HepG2 (cell line): ENCODE results near the gene PBOV1. TPM values are rescaled to one million over a fixed set of nuclear protein-coding genes. Genes with fewer than 3 reads are reported as not detected.

ENCODE experiments used
- ATAC-seq: fragments of 200-7000 bp; cut with Tn5 transposase; 3 replicates; pipeline ENCODE4 v1.9.1; 2020; ENCODE audit warnings: mild to moderate bottlenecking, moderate library complexity
- BruUV-seq: library from RNA; stranded (reverse); fragments of 400-500 nt; replicated peaks from 2 replicates; lab custom pipeline; 2021; lab: Mats Ljungman, UMichigan
- CTCF ChIA-PET: fragments of 300-600 bp; formaldehyde crosslinking; extraction: SDS; loops from one replicate; lab custom pipeline; 2021; ENCODE audit warnings: low total read pairs, inconsistent platforms, low intra/inter-chr PET ratio; lab: Yijun Ruan, JAX
- POLR2A ChIA-PET: fragments of 350-600 bp; sonication (Branson Sonifier 250); formaldehyde crosslinking; loops from one replicate; lab custom pipeline; 2020; ENCODE audit warnings: antibody characterized with exemption, inconsistent platforms; lab: Yijun Ruan, JAX
- DNase-seq: peaks from one replicate; pipeline ENCODE4 v3.0.0-alpha.2; 2015; ENCODE audit warnings: low spot score
- FAIRE-seq: peaks from 3 replicates; lab custom pipeline; 2011; peaks lifted over from hg19 to GRCh38; lab: Jason Lieb, UNC
- H2AFZ ChIP-seq: one replicate; pipeline ENCODE4 v1.6.1; 2011; ENCODE audit warnings: low read length, inconsistent platforms
- H3K27ac ChIP-seq: fragments of 300-600 bp; 3 replicates; pipeline ENCODE4 v1.8.0; 2011; ENCODE audit warnings: mixed run types, mild to moderate bottlenecking, mixed read lengths, low read length, inconsistent platforms; ENCODE audit not compliant: insufficient read depth; ENCODE audit errors: extremely low read length
- H3K27me3 ChIP-seq, 2 experiments: fragments of 200-600 bp in 1 of 2; 2 replicates in 1 of 2; 3 replicates in 1 of 2; pipeline versions ENCODE4 v1.6.0 to v1.8.0; 2011; ENCODE audit warnings: low read length in 2 of 2, mild to moderate bottlenecking in 2 of 2, moderate library complexity in 2 of 2, inconsistent platforms in 1 of 2; ENCODE audit not compliant: insufficient read depth in 2 of 2, control insufficient read depth in 1 of 2
- H3K36me3 ChIP-seq, 2 experiments: fragments of 200-600 bp in 1 of 2; replicated peaks in 1 of 2; 2 replicates in 1 of 2; 3 replicates in 1 of 2; pipeline versions ENCODE4 v1.5.1 to v1.8.0; 2011; ENCODE audit warnings: low read length in 2 of 2, inconsistent platforms in 1 of 2; ENCODE audit not compliant: insufficient read depth in 2 of 2, control insufficient read depth in 1 of 2
- H3K4me1 ChIP-seq: 2 replicates; pipeline ENCODE4 v1.5.1; 2012; ENCODE audit warnings: low read length, inconsistent platforms; ENCODE audit not compliant: insufficient read depth
- H3K4me2 ChIP-seq: 2 replicates; pipeline ENCODE4 v1.6.0; 2011; ENCODE audit warnings: low read depth, low read length, inconsistent platforms
- H3K4me3 ChIP-seq, 3 experiments: fragments of 200-600 bp in 1 of 3; sonication (generic), shearing (Covaris generic) in 1 of 3; replicated peaks in 1 of 3; 2 replicates each; pipeline ENCODE4 v1.5.1; 2011 to 2016; ENCODE audit warnings: low read length in 3 of 3, inconsistent platforms in 2 of 3, low read depth in 2 of 3, mild to moderate bottlenecking in 2 of 3, control low read depth in 1 of 3, mixed read lengths in 1 of 3; ENCODE audit not compliant: insufficient read depth in 1 of 3
- H3K79me2 ChIP-seq: one replicate; pipeline ENCODE4 v1.6.1; 2011; ENCODE audit warnings: low read length, inconsistent platforms; ENCODE audit not compliant: insufficient read depth
- H3K9ac ChIP-seq: 2 replicates; pipeline ENCODE4 v1.6.0; 2011; ENCODE audit warnings: mild to moderate bottlenecking, low read depth, low read length, inconsistent platforms; ENCODE audit not compliant: insufficient read depth
- H3K9me3 ChIP-seq: 2 replicates; pipeline ENCODE4 v1.5.1; 2012; ENCODE audit warnings: mild to moderate bottlenecking, low read length
- H4K20me1 ChIP-seq: 2 replicates; pipeline ENCODE4 v1.6.0; 2011; ENCODE audit warnings: inconsistent platforms, mild to moderate bottlenecking, low read length, moderate library complexity; ENCODE audit not compliant: insufficient read depth
- ATRX ChIP-seq: sonication (generic); formaldehyde crosslinking; IDR thresholded peaks from 2 replicates; pipeline ENCODE4 v1.4.0; 2020; ENCODE audit warnings: missing genetic modification reagents, borderline replicate concordance
- CERS6 ChIP-seq: sonication (generic); formaldehyde crosslinking; IDR thresholded peaks from 2 replicates; pipeline ENCODE4 v1.5.0; 2020; ENCODE audit warnings: missing genetic modification reagents
- EED ChIP-seq: sonication (generic); formaldehyde crosslinking; IDR thresholded peaks from 2 replicates; pipeline ENCODE4 v1.5.0; 2020; ENCODE audit warnings: mild to moderate bottlenecking, missing genetic modification reagents
- KDM4B ChIP-seq: sonication (generic); formaldehyde crosslinking; IDR thresholded peaks from 2 replicates; pipeline ENCODE4 v1.4.0; 2020; ENCODE audit warnings: missing genetic modification reagents
- THAP11 ChIP-seq: IDR thresholded peaks from 2 replicates; pipeline ENCODE4 v1.6.1; 2016; ENCODE audit warnings: missing biosample characterization, missing genetic modification reagents
- THAP8 ChIP-seq: sonication (generic); formaldehyde crosslinking; IDR thresholded peaks from 2 replicates; pipeline ENCODE4 v1.5.1; 2020; ENCODE audit warnings: missing genetic modification reagents, mild to moderate bottlenecking, borderline replicate concordance
- XBP1 ChIP-seq: sonication (generic); formaldehyde crosslinking; IDR thresholded peaks from 2 replicates; pipeline ENCODE4 v1.5.0; 2020; ENCODE audit warnings: missing genetic modification reagents
- ZNF280B ChIP-seq: sonication (generic); formaldehyde crosslinking; IDR thresholded peaks from 2 replicates; pipeline ENCODE4 v1.5.0; 2020; ENCODE audit warnings: missing genetic modification reagents, mild to moderate bottlenecking, borderline replicate concordance
- ZNF317 ChIP-seq: sonication (generic); formaldehyde crosslinking; IDR thresholded peaks from 2 replicates; pipeline ENCODE4 v1.5.0; 2020; ENCODE audit warnings: mild to moderate bottlenecking, missing genetic modification reagents
- ZNF607 ChIP-seq: sonication (generic); formaldehyde crosslinking; IDR thresholded peaks from 2 replicates; pipeline ENCODE4 v1.5.1; 2020; ENCODE audit warnings: missing genetic modification reagents, mild to moderate bottlenecking, borderline replicate concordance
- ZNF614 ChIP-seq: IDR thresholded peaks from 2 replicates; pipeline ENCODE4 v1.6.1; 2018; ENCODE audit warnings: missing biosample characterization, missing genetic modification reagents, inconsistent platforms, borderline replicate concordance
- ZSCAN29 ChIP-seq: sonication (generic); formaldehyde crosslinking; conservative IDR thresholded peaks from 2 replicates; pipeline ENCODE4 v1.4.0; 2020; ENCODE audit warnings: mild to moderate bottlenecking, missing genetic modification reagents
- WGBS: methylation state at CpG from one replicate; pipeline ENCODE4 v1.1.6; 2017; ENCODE audit warnings: low lambda C conversion rate; 5-methylcytosine and 5-hydroxymethylcytosine counted together
- in situ Hi-C: cut with HindIII; loops from 2 replicates; pipeline ENCODE4 v1.10.0; 2017; ENCODE audit warnings: low pct_unique_long_range_greater_than_20kb; ENCODE audit not compliant: extremely low pct_ligation_motif_present
- intact Hi-C: fragments of 100-400 bp; cut with micrococcal nuclease; formaldehyde crosslinking; loops from one replicate; pipeline ENCODE4 v1.10.0; 2022; ENCODE audit not compliant: unreplicated experiment
- polyA plus RNA-seq, 8 experiments: library from polyadenylated mRNA; depleted of rRNA in 3 of 8; stranded (reverse) in 7 of 8; unstranded in 1 of 8; fragments of >200 nt; fragmentation: Illumina TruSeq in 4 of 8; extraction: Trizol in 4 of 8; gene quantifications; 2 replicates each; pipeline versions ENCODE4 v1.2.1 to v1.2.3, GENCODE V29; 2011 to 2016; ENCODE audit warnings: low read depth in 4 of 8, missing spikeins in 1 of 8, mixed read lengths in 1 of 8; ENCODE audit not compliant: insufficient read depth in 1 of 8
- total RNA-seq, 5 experiments: library from RNA; depleted of rRNA; stranded (reverse); fragments of >200 nt; fragmentation: Illumina TruSeq; extraction: Trizol; gene quantifications; 2 replicates each; pipeline ENCODE4 v1.2.3, GENCODE V29; 2016; ENCODE audit warnings: low read depth in 1 of 5
- TF ChIP-seq, protein P1 (sequence below): sonication (generic); formaldehyde crosslinking; IDR thresholded peaks from 2 replicates; pipeline ENCODE4 v1.5.0; 2020; ENCODE audit warnings: mild to moderate bottlenecking, missing genetic modification reagents, borderline replicate concordance
- TF ChIP-seq, protein P2 (sequence below): sonication (generic); formaldehyde crosslinking; IDR thresholded peaks from 2 replicates; pipeline ENCODE4 v1.8.1; 2023; ENCODE audit warnings: missing genetic modification reagents, inconsistent platforms, borderline replicate concordance

The PBOV1 gene
- total and polyA plus RNA-seq, 2 of the 13 experiments (the other 11 are each of a cell fraction or from before 2014, with no cell fraction given): not detected

- no peaks in the 10 kb centered on the region for H4K20me1 ChIP-seq
- no peaks in the 10 kb centered on the region for H3K9me3 ChIP-seq
- H3K4me1 ChIP-seq: peaks cover 67% of the 10 kb centered on the region
- no peaks in the 10 kb centered on the region for H3K36me3 ChIP-seq
- peak overlapping the region; percentile 44 for H3K4me2 ChIP-seq
- DNase-seq (peak; percentile 90), ATAC-seq (peak; percentile 85), FAIRE-seq (peak; percentile 32)
- H3K79me2 ChIP-seq: no peaks in the 10 kb centered on the region
- no peak overlapping the region for H3K9ac ChIP-seq
- intact Hi-C loops (loop anchor here (5.0 kb wide), 1 partner anchor 54 kb away; no protein-coding TSS in a partner anchor), in situ Hi-C loops (no loop called here)
- no peaks in the 10 kb centered on the region for H3K27me3 ChIP-seq
- WGBS: 20% methylated on average over 4 of the region's 4 CpGs
- peak overlapping the region; percentile 50 for H3K27ac ChIP-seq
- no peak overlapping the region for H2AFZ ChIP-seq
- CTCF ChIA-PET: no interaction called here
- BruUV-seq: no TSS peak
- H3K4me3 ChIP-seq: no peak overlapping the region
- POLR2A ChIA-PET: interaction anchor here (0.5 to 1.2 kb wide), 2 partner anchors 8 to 14 kb away, joined by 3 to 4 read pairs; no protein-coding TSS in a partner anchor
- TF ChIP-seq KDM4B (CRISPR knock-in tag) (peak; percentile 37; the same call in 1 of the 2 replicates), ZNF614 (peak; percentile 99), ZNF607 (CRISPR knock-in tag) (peak; percentile 69; the same call in 1 of the 2 replicates), XBP1 (CRISPR knock-in tag) (no peak), ZSCAN29 (CRISPR knock-in tag) (peak; percentile 79; the same call in 1 of the 2 replicates), EED (CRISPR knock-in tag) (no peak), ZNF280B (CRISPR knock-in tag) (no peak), THAP11 (CRISPR knock-in tag) (peak; percentile 82), CERS6 (no peak), THAP8 (CRISPR knock-in tag) (no peak), ATRX (CRISPR knock-in tag) (no peak), ZNF317 (CRISPR knock-in tag) (peak; percentile 91)
- TF ChIP-seq, protein P1, sequence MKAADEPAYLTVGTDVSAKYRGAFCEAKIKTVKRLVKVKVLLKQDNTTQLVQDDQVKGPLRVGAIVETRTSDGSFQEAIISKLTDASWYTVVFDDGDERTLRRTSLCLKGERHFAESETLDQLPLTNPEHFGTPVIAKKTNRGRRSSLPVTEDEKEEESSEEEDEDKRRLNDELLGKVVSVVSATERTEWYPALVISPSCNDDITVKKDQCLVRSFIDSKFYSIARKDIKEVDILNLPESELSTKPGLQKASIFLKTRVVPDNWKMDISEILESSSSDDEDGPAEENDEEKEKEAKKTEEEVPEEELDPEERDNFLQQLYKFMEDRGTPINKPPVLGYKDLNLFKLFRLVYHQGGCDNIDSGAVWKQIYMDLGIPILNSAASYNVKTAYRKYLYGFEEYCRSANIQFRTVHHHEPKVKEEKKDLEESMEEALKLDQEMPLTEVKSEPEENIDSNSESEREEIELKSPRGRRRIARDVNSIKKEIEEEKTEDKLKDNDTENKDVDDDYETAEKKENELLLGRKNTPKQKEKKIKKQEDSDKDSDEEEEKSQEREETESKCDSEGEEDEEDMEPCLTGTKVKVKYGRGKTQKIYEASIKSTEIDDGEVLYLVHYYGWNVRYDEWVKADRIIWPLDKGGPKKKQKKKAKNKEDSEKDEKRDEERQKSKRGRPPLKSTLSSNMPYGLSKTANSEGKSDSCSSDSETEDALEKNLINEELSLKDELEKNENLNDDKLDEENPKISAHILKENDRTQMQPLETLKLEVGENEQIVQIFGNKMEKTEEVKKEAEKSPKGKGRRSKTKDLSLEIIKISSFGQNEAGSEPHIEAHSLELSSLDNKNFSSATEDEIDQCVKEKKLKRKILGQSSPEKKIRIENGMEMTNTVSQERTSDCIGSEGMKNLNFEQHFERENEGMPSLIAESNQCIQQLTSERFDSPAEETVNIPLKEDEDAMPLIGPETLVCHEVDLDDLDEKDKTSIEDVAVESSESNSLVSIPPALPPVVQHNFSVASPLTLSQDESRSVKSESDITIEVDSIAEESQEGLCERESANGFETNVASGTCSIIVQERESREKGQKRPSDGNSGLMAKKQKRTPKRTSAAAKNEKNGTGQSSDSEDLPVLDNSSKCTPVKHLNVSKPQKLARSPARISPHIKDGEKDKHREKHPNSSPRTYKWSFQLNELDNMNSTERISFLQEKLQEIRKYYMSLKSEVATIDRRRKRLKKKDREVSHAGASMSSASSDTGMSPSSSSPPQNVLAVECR (CRISPR knock-in tag): peak; percentile 65; the same call in 1 of the 2 replicates
- TF ChIP-seq, protein P2, sequence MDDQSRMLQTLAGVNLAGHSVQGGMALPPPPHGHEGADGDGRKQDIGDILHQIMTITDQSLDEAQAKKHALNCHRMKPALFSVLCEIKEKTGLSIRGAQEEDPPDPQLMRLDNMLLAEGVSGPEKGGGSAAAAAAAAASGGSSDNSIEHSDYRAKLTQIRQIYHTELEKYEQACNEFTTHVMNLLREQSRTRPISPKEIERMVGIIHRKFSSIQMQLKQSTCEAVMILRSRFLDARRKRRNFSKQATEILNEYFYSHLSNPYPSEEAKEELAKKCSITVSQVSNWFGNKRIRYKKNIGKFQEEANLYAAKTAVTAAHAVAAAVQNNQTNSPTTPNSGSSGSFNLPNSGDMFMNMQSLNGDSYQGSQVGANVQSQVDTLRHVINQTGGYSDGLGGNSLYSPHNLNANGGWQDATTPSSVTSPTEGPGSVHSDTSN: no peak
Observed at GRCh38 chr6:138222901-138223546, 4.7 kb upstream of the PBOV1 start.
